ENCODE measurements around the gene LTF.

Gene LTF

DNA sequence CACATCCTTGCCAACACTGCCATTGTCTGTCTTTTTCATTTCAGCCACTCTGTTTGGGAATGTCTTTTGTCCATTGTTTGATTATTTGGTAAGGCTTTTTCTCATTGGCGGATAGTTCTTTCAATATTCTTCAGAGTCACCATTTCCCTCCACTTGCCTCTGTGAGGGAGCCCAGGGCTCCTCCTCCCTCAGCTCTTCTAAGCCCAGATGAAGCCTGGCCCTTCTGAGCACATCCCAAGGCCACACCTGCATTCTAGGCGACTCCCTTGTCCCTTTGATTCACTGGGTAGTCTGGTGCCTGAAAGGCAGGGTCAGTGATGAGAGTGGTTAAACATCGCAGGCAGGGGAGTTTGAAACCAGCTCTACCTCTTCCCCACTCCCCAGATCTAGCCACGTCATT lies 12.4 kb upstream of the LTF start:
- DNase-seq, result no peak
- in situ Hi-C loops (cut with HindIII; ENCODE audit: low pct_ligation_motif_present, low pct_unique_long_range_greater_than_20kb, low sequenced_read_pairs), result no loop called here

DNA sequence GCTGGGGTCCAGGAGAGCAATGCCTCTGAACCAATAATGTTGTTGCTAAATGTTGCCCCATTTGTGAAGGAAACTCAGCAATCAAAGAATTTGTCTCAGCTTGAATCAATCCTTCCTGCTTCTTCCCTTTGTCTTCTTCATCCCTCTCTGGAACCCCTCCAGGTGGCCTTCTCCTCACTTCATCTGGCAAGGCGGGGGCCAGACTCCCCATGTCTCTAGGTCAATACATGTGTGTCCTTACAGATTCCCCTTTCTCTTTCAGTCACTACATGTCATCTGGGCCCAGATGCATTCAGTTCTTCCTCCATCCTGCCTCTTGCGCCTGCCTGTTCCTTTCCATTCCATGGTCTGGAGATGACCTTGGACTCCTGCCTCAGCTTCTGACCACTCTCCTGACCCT lies 8.0 kb upstream of the LTF start:
- in situ Hi-C loops (cut with HindIII; ENCODE audit: low pct_ligation_motif_present, low pct_unique_long_range_greater_than_20kb, low sequenced_read_pairs), result no loop called here

GRCh38 chr3:46471371-46471914 lies 6.7 kb upstream of the LTF start:
- in situ Hi-C loops (cut with HindIII; ENCODE audit: low pct_ligation_motif_present, low pct_unique_long_range_greater_than_20kb, low sequenced_read_pairs), result no loop called here

More for the DNA sequence above, 8.0 kb upstream of the LTF start:
- DNase-seq, result no peak

GRCh38 chr3:46470831-46471230 lies 6.1 kb upstream of the LTF start:
- no peak for DNase-seq
- in situ Hi-C loops (cut with HindIII; ENCODE audit: low pct_ligation_motif_present, low pct_unique_long_range_greater_than_20kb, low sequenced_read_pairs), result no loop called here

More at GRCh38 chr3:46471371-46471914, 6.7 kb upstream of the LTF start:
- DNase-seq, result no peak

GRCh38 chr3:46469680-46470357 lies 5.1 kb upstream of the LTF start:
- in situ Hi-C loops (cut with HindIII; ENCODE audit: low pct_ligation_motif_present, low pct_unique_long_range_greater_than_20kb, low sequenced_read_pairs), result no loop called here
- no peak for DNase-seq

GRCh38 chr3:46468753-46469600 lies 4.3 kb upstream of the LTF start:
- DNase-seq, result no peak
- in situ Hi-C loops (cut with HindIII; ENCODE audit: low pct_ligation_motif_present, low pct_unique_long_range_greater_than_20kb, low sequenced_read_pairs), result no loop called here

- no peak for DNase-seq
- in situ Hi-C loops (cut with HindIII; ENCODE audit: low pct_ligation_motif_present, low pct_unique_long_range_greater_than_20kb, low sequenced_read_pairs), result no loop called here
Measured at GRCh38 chr3:46467562-46467961, 2.9 kb upstream of the LTF start.

- in situ Hi-C loops (cut with HindIII; ENCODE audit: low pct_ligation_motif_present, low pct_unique_long_range_greater_than_20kb, low sequenced_read_pairs), result no loop called here
- no peak for DNase-seq
Measured at GRCh38 chr3:46466871-46467403, 2.2 kb upstream of the LTF start.

GRCh38 chr3:46466273-46466672 lies 1.6 kb upstream of the LTF start:
- in situ Hi-C loops (cut with HindIII; ENCODE audit: low pct_ligation_motif_present, low pct_unique_long_range_greater_than_20kb, low sequenced_read_pairs), result no loop called here
- no peak for DNase-seq

DNA sequence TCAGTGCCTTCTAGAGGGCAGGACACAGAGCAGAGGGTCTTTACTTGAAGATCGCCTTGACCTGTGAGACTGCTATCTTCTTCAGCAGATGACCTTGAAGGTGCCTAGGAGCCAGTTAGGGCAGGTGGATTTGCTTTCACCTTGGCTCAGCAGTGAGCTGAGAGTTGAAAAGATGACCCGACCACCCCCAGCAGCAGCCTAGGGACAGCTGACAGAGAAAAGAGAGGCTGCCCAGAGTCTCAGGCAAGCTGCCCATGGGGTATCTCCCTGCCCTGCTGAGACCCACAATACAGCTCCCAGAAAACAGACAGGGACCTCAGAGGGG lies 453 bp upstream of the LTF start:
- in situ Hi-C loops (cut with HindIII; ENCODE audit: low pct_ligation_motif_present, low pct_unique_long_range_greater_than_20kb, low sequenced_read_pairs), result no loop called here

DNA sequence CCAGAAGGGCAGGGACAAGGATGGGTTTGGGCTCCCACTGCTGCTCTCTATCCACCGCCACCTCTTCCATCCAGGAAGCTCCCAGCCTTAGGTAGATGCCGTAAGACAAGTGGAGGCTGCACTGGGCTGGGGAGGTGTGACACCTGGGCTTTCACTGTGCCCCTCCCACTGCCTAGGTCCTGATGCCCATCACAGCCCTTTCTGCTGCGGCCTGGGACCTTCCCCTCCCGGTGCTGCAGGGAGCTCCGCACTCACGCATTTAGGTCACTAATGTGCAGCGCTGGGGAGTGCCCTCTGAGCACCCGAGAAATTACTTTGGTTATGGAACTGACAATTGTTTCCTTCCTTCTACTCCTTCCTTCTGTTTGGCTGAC lies 850 bp downstream of the LTF start:
- in situ Hi-C loops (cut with HindIII; ENCODE audit: low pct_ligation_motif_present, low pct_unique_long_range_greater_than_20kb, low sequenced_read_pairs), result no loop called here
- no peak for DNase-seq

More for the DNA sequence above, 453 bp upstream of the LTF start:
- no peak for DNase-seq

- DNase-seq, result no peak
- in situ Hi-C loops (cut with HindIII; ENCODE audit: low pct_ligation_motif_present, low pct_unique_long_range_greater_than_20kb, low sequenced_read_pairs), result no loop called here
Measured at GRCh38 chr3:46463120-46463867, 1.4 kb downstream of the LTF start.

DNA sequence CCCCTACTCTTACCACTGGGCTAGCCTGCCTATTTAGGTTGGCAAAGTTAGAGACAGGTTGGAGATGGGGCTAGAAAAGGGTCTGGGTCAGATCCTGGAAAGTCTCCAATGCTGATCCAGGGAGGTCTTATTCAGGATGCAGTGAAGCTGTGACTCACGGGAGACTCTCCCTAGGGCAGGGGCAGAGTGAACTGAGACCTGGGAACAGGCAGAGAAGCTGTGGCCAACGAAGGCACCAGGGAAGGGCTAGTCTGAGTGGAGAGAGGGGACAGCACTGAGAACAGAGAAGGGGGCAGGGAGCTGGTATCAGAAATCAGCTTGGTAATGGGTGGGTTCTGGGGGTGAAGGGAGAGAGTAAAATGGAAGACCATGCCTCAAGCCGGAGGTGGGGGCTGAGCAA lies 2.2 kb downstream of the LTF start:
- DNase-seq, result no peak
- in situ Hi-C loops (cut with HindIII; ENCODE audit: low pct_ligation_motif_present, low pct_unique_long_range_greater_than_20kb, low sequenced_read_pairs), result no loop called here

GRCh38 chr3:46462111-46462510 lies 2.6 kb downstream of the LTF start:
- in situ Hi-C loops (cut with HindIII; ENCODE audit: low pct_ligation_motif_present, low pct_unique_long_range_greater_than_20kb, low sequenced_read_pairs), result no loop called here
- no peak for DNase-seq

GRCh38 chr3:46460051-46460450 lies 4.7 kb downstream of the LTF start:
- DNase-seq, result no peak
- in situ Hi-C loops (cut with HindIII; ENCODE audit: low pct_ligation_motif_present, low pct_unique_long_range_greater_than_20kb, low sequenced_read_pairs), result no loop called here

GRCh38 chr3:46456118-46456517 lies 8.6 kb downstream of the LTF start:
- DNase-seq, result no peak
- in situ Hi-C loops (cut with HindIII; ENCODE audit: low pct_ligation_motif_present, low pct_unique_long_range_greater_than_20kb, low sequenced_read_pairs), result no loop called here

DNA sequence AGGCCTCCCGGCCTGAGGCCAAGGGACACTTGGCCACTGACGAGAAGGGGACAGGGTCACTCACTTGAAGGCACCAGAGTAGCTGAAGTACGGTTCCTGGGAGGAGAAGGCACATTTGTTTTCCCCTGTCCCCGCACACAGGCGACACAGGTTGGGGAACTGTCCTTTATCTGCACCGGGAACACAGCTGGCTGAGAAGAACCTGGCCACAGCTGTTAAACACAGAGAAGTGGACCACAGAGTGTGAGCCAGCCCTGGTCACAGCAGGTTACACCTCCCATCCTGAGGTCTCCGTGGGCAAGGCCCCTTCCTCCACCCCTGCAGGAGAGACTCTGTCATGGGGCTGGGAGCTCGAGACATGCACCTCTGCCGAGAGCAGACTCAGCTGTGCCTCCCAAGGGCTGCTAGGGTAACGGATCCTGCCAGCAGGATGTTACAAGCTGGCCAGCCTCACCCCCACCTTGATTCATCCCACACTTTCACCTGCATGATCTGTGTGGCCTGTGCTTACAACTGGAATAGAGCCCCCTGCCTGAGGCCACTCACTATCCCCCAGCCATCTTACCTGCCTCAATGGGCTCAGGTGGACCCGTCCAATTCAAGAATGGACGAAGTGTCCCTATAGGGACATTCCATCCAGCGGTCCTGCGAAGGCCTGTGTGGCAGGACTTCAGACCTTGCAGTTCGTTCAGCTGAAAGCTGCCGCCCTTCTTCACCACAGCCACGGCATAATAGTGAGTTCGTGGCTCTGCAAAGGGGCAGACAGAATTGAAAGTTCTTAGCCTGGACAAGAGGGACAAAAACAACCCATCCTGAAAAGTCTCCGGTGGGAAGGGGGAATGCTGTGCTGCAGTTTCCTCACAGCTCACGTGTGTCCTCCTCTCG lies 9.2 kb downstream of the LTF start:
- no peak for DNase-seq
- in situ Hi-C loops (cut with HindIII; ENCODE audit: low pct_ligation_motif_present, low pct_unique_long_range_greater_than_20kb, low sequenced_read_pairs), result no loop called here

GRCh38 chr3:46454606-46455005 lies 10.1 kb downstream of the LTF start:
- in situ Hi-C loops (cut with HindIII; ENCODE audit: low pct_ligation_motif_present, low pct_unique_long_range_greater_than_20kb, low sequenced_read_pairs), result no loop called here

More at GRCh38 chr3:46454606-46455005, 10.1 kb downstream of the LTF start:
- DNase-seq, result no peak
